Activated B cell treated with CpG ODN at 0.5 μM for 24 hours (primary cell): ENCODE results near the gene SLC6A12. TPM values are rescaled to one million over a fixed set of nuclear protein-coding genes. Genes with fewer than 3 reads are reported as not detected.

Experiments used
- ATAC-seq: fragments of 200-7000 bp; cut with Tn5 transposase; one replicate; pipeline ENCODE4 v1.10.0; 2021; ENCODE audit warnings: low read depth, mild to moderate bottlenecking, moderate library complexity
- CTCF ChIA-PET: fragments of 350-600 bp; sonication (Branson Sonifier 250); formaldehyde crosslinking; loops from one replicate; lab custom pipeline; 2021; ENCODE audit warnings: antibody characterized with exemption; lab: Charles Lee
- POLR2A ChIA-PET: fragments of 350-600 bp; sonication (Branson Sonifier 250); formaldehyde crosslinking; loops from one replicate; lab custom pipeline; 2021; ENCODE audit warnings: antibody characterized with exemption; lab: Charles Lee
- DNase-seq: peaks from one replicate; pipeline ENCODE4 v3.0.0; 2022
- H3K27ac Mint-ChIP-seq: one replicate; pipeline ENCODE4 v1.8.0; 2020; ENCODE audit warnings: mixed read lengths
- H3K27me3 Mint-ChIP-seq: one replicate; pipeline ENCODE4 v1.8.0; 2021; ENCODE audit warnings: mixed read lengths
- H3K36me3 Mint-ChIP-seq: one replicate; pipeline ENCODE4 v1.8.0; 2021; ENCODE audit warnings: low read depth, mixed read lengths
- H3K4me1 Mint-ChIP-seq: one replicate; pipeline ENCODE4 v1.8.0; 2021; ENCODE audit warnings: mixed read lengths
- H3K4me3 Mint-ChIP-seq: one replicate; pipeline ENCODE4 v1.8.0; 2020; ENCODE audit warnings: mild to moderate bottlenecking, mixed read lengths
- H3K9me3 Mint-ChIP-seq: one replicate; pipeline ENCODE4 v1.8.0; 2020; ENCODE audit warnings: mixed read lengths
- CTCF ChIP-seq: fragments of 200-600 bp; IDR thresholded peaks from one replicate; pipeline ENCODE4 v1.8.0; 2022; ENCODE audit warnings: antibody characterized with exemption, mild to moderate bottlenecking
- intact Hi-C: fragments of 100-400 bp; cut with micrococcal nuclease; formaldehyde crosslinking; loops from one replicate; pipeline ENCODE4 v1.15.1; 2024
- total RNA-seq: library from RNA; stranded (reverse); gene quantifications from 2 replicates; pipeline ENCODE4 v1.2.3, GENCODE V29; 2022

Gene SLC6A12
- total RNA-seq, 1 donor from 2014 or later = not detected

DNA sequence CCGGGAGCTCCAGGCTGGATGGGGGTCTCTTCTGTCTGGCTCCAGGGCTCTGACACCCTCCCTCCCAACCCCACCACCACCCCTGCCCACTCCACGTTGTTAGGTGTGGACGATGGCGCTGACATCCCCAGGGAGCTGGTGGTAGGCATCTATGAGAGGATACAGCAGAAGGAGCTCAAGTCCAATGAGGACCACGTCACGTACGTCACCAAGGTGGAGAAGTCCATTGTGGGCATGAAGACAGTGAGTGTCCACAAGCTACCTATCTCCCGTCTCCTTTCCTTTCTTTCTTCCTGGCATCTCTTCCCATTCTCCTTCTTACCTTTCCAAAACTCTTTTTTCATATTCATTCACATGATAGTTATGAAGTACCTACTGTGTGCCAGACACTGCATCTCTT lies 52.1 kb downstream of the SLC6A12 start:
- ChIA-PET CTCF (no interaction called here), POLR2A (no interaction called here)
- H3K9me3 Mint-ChIP-seq = no peaks in the 10 kb centered on the region
- no peaks in the 10 kb centered on the region for H3K36me3 Mint-ChIP-seq
- no peak for TF ChIP-seq CTCF
- no peak for ATAC-seq
- H3K27ac Mint-ChIP-seq = no peak overlapping the region
- no peaks in the 10 kb centered on the region for H3K4me1 Mint-ChIP-seq
- H3K4me3 Mint-ChIP-seq = no peak overlapping the region
- no peak for DNase-seq
- intact Hi-C loops = no loop called here
- H3K27me3 Mint-ChIP-seq = no peaks in the 10 kb centered on the region

DNA sequence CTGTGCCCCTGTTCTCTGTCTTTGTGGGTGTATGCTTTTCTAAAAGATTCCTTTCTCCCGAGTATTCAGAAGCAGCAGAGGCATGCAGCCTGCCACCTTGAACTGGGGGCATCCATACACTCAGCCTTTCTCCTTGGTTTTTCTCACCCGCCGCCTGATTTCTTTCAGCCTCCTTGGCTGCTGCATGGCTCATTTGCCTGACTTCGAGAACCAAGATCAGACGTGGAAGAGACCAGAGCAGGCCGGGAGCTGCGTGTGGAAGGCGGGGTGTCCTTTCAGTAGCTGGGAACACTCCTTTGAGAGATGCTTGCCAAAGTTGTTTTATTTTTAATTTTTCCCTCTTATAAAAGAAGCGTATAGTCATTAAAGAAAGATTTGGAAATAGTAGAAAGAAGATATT lies 53.1 kb downstream of the SLC6A12 start:
- no peak for TF ChIP-seq CTCF
- no peaks in the 10 kb centered on the region for H3K27me3 Mint-ChIP-seq
- no peak overlapping the region for H3K27ac Mint-ChIP-seq
- H3K4me3 Mint-ChIP-seq = no peak overlapping the region
- ChIA-PET CTCF (no interaction called here), POLR2A (no interaction called here)
- no peaks in the 10 kb centered on the region for H3K36me3 Mint-ChIP-seq
- no peaks in the 10 kb centered on the region for H3K9me3 Mint-ChIP-seq
- intact Hi-C loops = no loop called here
- DNase-seq = no peak
- H3K4me1 Mint-ChIP-seq = no peaks in the 10 kb centered on the region
- no peak for ATAC-seq

DNA sequence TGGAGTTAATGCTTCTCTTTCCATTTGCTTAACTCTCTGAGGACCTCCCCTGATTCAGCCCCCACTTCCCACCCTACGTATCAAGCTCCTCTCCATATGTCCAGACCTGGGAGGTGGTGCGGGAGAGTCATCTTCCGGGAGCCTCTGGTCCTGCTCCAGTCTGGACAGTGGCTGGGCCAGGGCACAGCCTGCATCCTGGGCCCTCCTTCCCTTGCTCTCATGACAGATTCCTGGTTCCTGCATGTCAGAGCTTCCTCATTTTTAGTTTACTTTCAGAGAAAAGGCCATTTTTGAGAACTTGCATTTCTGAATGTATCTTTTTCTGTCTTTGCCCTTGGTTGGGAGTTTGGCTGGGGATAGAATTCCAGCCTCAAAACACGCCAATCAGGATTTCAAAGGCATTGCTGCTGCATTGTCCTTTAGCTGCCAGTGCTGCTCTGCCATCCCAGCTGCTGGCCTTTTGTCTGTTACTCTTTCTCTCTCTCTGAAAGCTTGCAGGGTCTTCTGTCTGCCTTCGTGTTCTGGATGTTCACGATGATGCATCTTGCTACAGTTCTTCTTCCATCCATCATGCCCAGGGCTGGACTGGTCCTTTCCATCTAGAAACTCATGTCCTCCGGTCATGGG lies 54.7 kb downstream of the SLC6A12 start:
- TF ChIP-seq CTCF = no peak
- ChIA-PET CTCF (no interaction called here), POLR2A (no interaction called here)
- H3K4me1 Mint-ChIP-seq = no peaks in the 10 kb centered on the region
- no peaks in the 10 kb centered on the region for H3K9me3 Mint-ChIP-seq
- DNase-seq (no peak), ATAC-seq (no peak)
- no peak overlapping the region for H3K27ac Mint-ChIP-seq
- no peaks in the 10 kb centered on the region for H3K36me3 Mint-ChIP-seq
- peaks cover 6% of the 10 kb centered on the region for H3K27me3 Mint-ChIP-seq
- H3K4me3 Mint-ChIP-seq = no peak overlapping the region
- intact Hi-C loops = no loop called here

DNA sequence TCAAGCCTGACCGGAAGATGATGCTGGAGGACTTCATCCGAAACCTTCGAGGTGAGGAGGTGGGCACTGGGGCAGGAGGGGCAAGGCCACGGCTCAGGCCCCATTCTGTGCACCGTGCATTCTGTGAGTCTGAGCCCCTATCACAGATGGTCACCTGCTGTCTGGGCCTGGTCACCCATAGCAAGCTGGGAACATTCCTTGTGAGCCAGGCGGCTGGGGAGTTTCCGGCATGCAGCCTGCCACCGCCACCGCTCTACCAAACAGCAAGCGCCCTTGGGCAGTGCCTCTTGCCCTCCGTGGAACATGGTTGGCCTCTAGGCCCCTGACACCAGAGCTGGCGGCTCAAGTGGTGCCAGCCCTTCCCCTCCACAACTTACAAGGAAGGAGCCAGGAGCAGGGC lies 56.3 kb downstream of the SLC6A12 start:
- H3K27me3 Mint-ChIP-seq = peaks cover 6% of the 10 kb centered on the region
- CTCF ChIA-PET = no interaction called here
- intact Hi-C loops = no loop called here
- no peak for TF ChIP-seq CTCF
- H3K36me3 Mint-ChIP-seq = no peaks in the 10 kb centered on the region
- ATAC-seq = no peak
- POLR2A ChIA-PET = no interaction called here
- no peaks in the 10 kb centered on the region for H3K4me1 Mint-ChIP-seq
- no peak overlapping the region for H3K27ac Mint-ChIP-seq
- H3K9me3 Mint-ChIP-seq = no peaks in the 10 kb centered on the region
- no peak for DNase-seq
- H3K4me3 Mint-ChIP-seq = no peak overlapping the region

GRCh38 chr12:156945-157344 lies 57.0 kb downstream of the SLC6A12 start:
- no peaks in the 10 kb centered on the region for H3K9me3 Mint-ChIP-seq
- ATAC-seq = no peak

More at GRCh38 chr12:156945-157344, 57.0 kb downstream of the SLC6A12 start:
- H3K27me3 Mint-ChIP-seq = peaks cover 8% of the 10 kb centered on the region
- H3K36me3 Mint-ChIP-seq = no peaks in the 10 kb centered on the region
- no peaks in the 10 kb centered on the region for H3K4me1 Mint-ChIP-seq
- H3K27ac Mint-ChIP-seq = no peak overlapping the region
- DNase-seq = no peak
- ChIA-PET CTCF (no interaction called here), POLR2A (no interaction called here)
- no peak overlapping the region for H3K4me3 Mint-ChIP-seq
- TF ChIP-seq CTCF = no peak
- intact Hi-C loops = no loop called here
